ENCODE data around the gene CCSER1.
"Not testable (repeated sequence)": the region's sequence is repeated elsewhere in the genome, so short reads cannot be mapped to it uniquely, and the experiment has no call there.

CCSER1 gene

GRCh38 chr4:91092398-91092980, 965.3 kb downstream of the CCSER1 start:
- H3K27me3 ChIP-seq (ENCODE audit: control insufficient read depth, low read length): no peaks in the 10 kb centered on the region
- H3K4me2 ChIP-seq (ENCODE audit: low read length): no peak overlapping the region
- no peak for TF ChIP-seq EZH2phosphoT487 (IDR thresholded peaks at IDR 0.05; ENCODE audit: borderline replicate concordance, low read length)
- no peak for TF ChIP-seq CTCF (IDR thresholded peaks at IDR 0.05; ENCODE audit: low read depth, low read length, poor library complexity, severe bottlenecking)
- no peaks in the 10 kb centered on the region for H3K4me1 ChIP-seq (ENCODE audit: control insufficient read depth, low read length)
- no peaks in the 10 kb centered on the region for H3K36me3 ChIP-seq (ENCODE audit: control insufficient read depth, low read length)
- no peaks in the 10 kb centered on the region for H3F3A ChIP-seq (ENCODE audit: control insufficient read depth, insufficient read depth)
- no peak overlapping the region for H3K4me3 ChIP-seq (ENCODE audit: low read length)
- H3K27ac ChIP-seq (ENCODE audit: low read depth, low read length): no peak overlapping the region
- H4K20me1 ChIP-seq (ENCODE audit: control insufficient read depth, insufficient read depth, low read depth, low read length): no peaks in the 10 kb centered on the region
- H3K9me3 ChIP-seq (ENCODE audit: control insufficient read depth, insufficient read depth, low read length): no peaks in the 10 kb centered on the region
- no peaks in the 10 kb centered on the region for H3K79me2 ChIP-seq (ENCODE audit: control insufficient read depth, low read length)
- no peaks in the 10 kb centered on the region for H3K9me2 ChIP-seq (replicated peaks; ENCODE audit: control insufficient read depth, low read length)

GRCh38 chr4:91094220-91094619, 967.0 kb downstream of the CCSER1 start:
- H3K27ac ChIP-seq (ENCODE audit: low read depth, low read length); H3K27me3 ChIP-seq (ENCODE audit: control insufficient read depth, low read length); H3K9me2 ChIP-seq (replicated peaks; ENCODE audit: control insufficient read depth, low read length); H3K4me3 ChIP-seq (ENCODE audit: low read length); H3K36me3 ChIP-seq (ENCODE audit: control insufficient read depth, low read length); H3K4me1 ChIP-seq (ENCODE audit: control insufficient read depth, low read length); H4K20me1 ChIP-seq (ENCODE audit: control insufficient read depth, insufficient read depth, low read depth, low read length); H3K4me2 ChIP-seq (ENCODE audit: low read length); H3K9me3 ChIP-seq (ENCODE audit: control insufficient read depth, insufficient read depth, low read length); H3K79me2 ChIP-seq (ENCODE audit: control insufficient read depth, low read length); H3F3A ChIP-seq (ENCODE audit: control insufficient read depth, insufficient read depth): not testable (repeated sequence)

- no peaks in the 10 kb centered on the region for H3F3A ChIP-seq (ENCODE audit: control insufficient read depth, insufficient read depth)
- H3K9me2 ChIP-seq (replicated peaks; ENCODE audit: control insufficient read depth, low read length): no peaks in the 10 kb centered on the region
- H3K4me3 ChIP-seq (ENCODE audit: low read length): no peak overlapping the region
- no peaks in the 10 kb centered on the region for H4K20me1 ChIP-seq (ENCODE audit: control insufficient read depth, insufficient read depth, low read depth, low read length)
- no peaks in the 10 kb centered on the region for H3K4me1 ChIP-seq (ENCODE audit: control insufficient read depth, low read length)
- TF ChIP-seq CTCF (IDR thresholded peaks at IDR 0.05; ENCODE audit: low read depth, low read length, poor library complexity, severe bottlenecking): no peak
- no peak for TF ChIP-seq EZH2phosphoT487 (IDR thresholded peaks at IDR 0.05; ENCODE audit: borderline replicate concordance, low read length)
- no peak overlapping the region for H3K4me2 ChIP-seq (ENCODE audit: low read length)
- no peaks in the 10 kb centered on the region for H3K9me3 ChIP-seq (ENCODE audit: control insufficient read depth, insufficient read depth, low read length)
- no peaks in the 10 kb centered on the region for H3K36me3 ChIP-seq (ENCODE audit: control insufficient read depth, low read length)
- H3K27ac ChIP-seq (ENCODE audit: low read depth, low read length): no peak overlapping the region
- no peaks in the 10 kb centered on the region for H3K27me3 ChIP-seq (ENCODE audit: control insufficient read depth, low read length)
- no peaks in the 10 kb centered on the region for H3K79me2 ChIP-seq (ENCODE audit: control insufficient read depth, low read length)
Measured at GRCh38 chr4:91099666-91100065, 972.5 kb downstream of the CCSER1 start.

GRCh38 chr4:91108751-91109150, 981.6 kb downstream of the CCSER1 start:
- H3K9me2 ChIP-seq (replicated peaks; ENCODE audit: control insufficient read depth, low read length): no peaks in the 10 kb centered on the region
- H3K9me3 ChIP-seq (ENCODE audit: control insufficient read depth, insufficient read depth, low read length): no peaks in the 10 kb centered on the region
- no peaks in the 10 kb centered on the region for H3F3A ChIP-seq (ENCODE audit: control insufficient read depth, insufficient read depth)
- TF ChIP-seq CTCF (IDR thresholded peaks at IDR 0.05; ENCODE audit: low read depth, low read length, poor library complexity, severe bottlenecking): no peak
- no peak for TF ChIP-seq EZH2phosphoT487 (IDR thresholded peaks at IDR 0.05; ENCODE audit: borderline replicate concordance, low read length)
- H3K4me3 ChIP-seq (ENCODE audit: low read length): no peak overlapping the region
- no peaks in the 10 kb centered on the region for H3K36me3 ChIP-seq (ENCODE audit: control insufficient read depth, low read length)
- no peaks in the 10 kb centered on the region for H3K4me1 ChIP-seq (ENCODE audit: control insufficient read depth, low read length)
- H3K27ac ChIP-seq (ENCODE audit: low read depth, low read length): no peak overlapping the region
- H3K79me2 ChIP-seq (ENCODE audit: control insufficient read depth, low read length): no peaks in the 10 kb centered on the region
- H3K4me2 ChIP-seq (ENCODE audit: low read length): no peak overlapping the region
- no peaks in the 10 kb centered on the region for H4K20me1 ChIP-seq (ENCODE audit: control insufficient read depth, insufficient read depth, low read depth, low read length)
- no peaks in the 10 kb centered on the region for H3K27me3 ChIP-seq (ENCODE audit: control insufficient read depth, low read length)
